Measurements from ENCODE around the gene FADS1.
A peak's percentile ranks its signal among the peaks of the same experiment; 100 is the strongest.

FADS1 gene

DNA sequence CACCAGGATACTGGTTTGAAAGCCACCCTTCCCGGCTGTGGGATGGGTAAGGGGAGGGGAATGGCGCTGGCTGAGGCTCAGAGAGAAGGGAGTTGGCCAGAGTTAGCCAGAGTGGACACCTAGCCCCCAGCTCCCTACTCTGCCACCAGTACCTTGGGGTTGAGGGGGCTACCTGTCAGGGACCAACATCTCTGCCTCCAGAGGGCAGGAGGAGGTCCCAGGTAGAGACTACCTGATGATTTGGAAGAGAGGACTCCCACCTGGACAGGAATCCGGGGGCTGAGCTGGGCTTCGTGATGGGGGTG is 60.7 kb downstream of the FADS1 start:
- no peak for DNase-seq

DNA sequence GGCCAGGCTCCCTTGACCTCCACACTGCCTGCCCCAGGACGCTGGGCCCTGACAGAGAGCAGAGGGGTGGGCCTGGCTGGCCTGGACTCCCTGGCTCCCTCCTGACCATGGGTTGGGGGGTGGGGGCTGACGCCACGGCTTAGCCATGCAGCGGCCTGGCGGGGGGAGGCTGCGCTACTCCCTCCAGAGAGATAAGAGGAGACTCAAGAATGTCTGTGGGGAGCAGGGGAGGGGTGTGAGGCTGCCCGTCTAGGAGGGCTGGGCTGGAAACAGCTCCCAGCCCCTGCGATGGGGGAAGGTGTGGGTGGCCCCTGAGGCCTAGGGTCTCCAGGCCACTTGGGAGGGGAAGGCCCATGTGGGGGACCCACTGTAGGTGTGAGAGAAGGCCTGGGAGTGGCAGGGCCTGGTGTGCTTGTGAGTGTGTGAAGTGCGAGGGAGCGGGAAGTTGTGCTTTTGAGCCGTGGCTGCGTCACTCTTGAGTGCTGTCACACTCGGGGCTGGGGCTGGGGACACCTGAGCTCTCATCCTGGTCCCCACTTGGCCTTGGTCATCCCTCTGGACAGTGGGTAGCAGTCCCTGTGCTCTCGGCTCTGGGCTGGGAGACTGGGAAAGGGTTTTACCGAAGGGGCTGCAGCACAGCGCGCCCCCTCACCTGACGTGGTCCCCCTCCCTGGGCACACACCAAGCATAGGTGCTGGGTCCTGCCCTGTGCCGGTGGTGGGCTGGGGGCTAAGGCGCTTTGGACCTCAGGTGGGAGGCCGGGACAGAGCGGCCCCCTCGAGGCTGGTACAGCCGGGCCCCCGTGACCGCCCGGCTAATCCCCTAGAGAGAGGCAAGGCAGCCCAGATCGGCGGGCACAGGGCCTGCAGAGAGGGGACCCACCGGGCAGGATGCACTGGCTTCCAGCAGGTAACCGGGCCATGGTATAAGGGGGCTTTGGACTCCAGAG is 62.0 kb downstream of the FADS1 start:
- no peak for DNase-seq

DNA sequence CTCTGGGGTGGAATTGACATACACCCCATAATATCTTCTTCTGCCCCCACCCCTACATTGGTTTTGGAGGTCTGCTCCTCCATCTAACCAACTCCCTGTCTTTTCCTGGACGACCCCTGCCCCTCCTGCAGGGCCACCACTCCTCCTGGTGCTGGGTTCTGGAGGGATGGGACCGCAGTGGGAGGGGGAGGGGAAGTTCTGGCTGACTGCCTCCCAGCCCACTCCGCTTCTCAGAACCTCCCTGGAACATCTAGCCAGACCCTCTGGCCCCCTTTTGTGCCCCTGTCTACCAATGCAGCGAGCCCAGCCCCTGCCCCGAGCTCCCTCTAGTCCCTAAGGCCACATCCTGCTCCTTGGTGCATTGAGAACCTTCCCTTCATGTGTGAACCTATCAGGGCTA is 63.1 kb downstream of the FADS1 start:
- DNase-seq, result no peak

DNA sequence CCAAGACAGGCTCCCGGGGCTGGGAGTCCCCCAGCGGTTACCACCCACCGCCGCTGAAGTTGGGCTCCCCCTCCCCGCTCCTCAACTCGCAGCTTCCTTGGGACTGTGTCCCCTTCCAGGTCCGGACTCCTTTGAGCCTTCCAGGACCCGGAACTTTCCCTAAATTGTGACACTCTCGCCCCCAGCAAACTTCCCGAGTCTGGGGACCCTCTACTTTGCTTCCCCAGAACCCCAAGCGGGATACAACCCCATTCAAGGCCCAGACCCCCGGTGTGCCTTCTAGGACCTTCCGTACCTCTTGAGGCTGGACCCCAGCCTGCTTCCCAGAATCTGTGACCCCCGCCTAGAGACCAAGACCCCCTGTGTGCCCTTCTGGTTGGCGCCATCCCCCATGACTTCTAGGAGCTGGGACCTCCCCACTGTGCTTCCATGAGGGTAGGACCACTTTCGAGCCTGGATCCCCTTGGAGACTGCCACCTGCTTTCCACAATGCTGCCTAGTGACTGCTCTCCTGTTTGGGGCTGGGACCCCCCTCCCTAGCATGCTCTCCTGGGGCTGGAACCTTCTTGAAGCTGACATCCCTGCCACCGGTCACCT is 63.8 kb downstream of the FADS1 start:
- no peak for DNase-seq

DNA sequence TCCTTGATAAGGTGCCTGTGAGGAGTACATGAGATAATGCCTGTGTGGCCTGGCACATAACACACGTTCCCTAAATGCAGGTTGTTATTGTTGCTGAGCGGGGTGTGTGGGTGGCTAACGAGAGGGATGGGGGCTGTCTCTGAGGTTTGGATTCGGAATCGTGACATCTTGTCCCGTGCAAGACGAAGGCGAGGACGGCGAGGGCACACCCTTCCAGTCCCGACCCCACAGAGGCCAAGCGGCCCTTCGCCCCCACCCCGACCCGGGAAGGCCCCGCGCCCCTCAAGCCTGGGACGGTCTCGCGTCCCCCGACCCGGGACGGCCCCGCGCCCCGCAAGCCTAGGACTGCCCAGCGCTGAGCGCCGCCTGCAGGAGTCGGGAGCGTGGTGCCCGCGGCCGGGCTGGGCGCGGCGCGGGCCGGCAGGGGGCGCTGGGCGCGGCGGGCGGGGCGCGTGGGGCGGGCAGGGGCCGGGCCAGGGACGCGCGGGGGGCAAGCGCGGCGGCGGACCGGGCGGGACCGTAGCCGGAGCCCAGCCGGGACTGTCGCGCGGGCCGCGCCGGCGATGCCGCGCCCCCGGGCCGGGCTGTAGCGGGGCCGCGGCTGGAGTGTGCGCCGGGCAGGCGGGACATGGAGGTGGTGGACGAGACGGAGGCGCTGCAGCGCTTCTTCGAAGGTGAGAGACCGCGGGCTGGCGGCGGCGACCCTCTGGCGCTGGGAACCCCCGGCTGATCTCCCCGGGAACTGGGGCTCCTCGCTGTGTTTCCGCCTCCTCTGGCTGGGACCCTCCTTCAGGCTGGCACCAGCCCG is 64.5 kb downstream of the FADS1 start, which contains the start of gene MYRF:
MYRF (plus strand) TSS at position 520 of the 808 bp plus-strand sequence; CDS start at position 629, 109 bp downstream.
- DNase-seq, result peak; percentile 62 to 66

DNA sequence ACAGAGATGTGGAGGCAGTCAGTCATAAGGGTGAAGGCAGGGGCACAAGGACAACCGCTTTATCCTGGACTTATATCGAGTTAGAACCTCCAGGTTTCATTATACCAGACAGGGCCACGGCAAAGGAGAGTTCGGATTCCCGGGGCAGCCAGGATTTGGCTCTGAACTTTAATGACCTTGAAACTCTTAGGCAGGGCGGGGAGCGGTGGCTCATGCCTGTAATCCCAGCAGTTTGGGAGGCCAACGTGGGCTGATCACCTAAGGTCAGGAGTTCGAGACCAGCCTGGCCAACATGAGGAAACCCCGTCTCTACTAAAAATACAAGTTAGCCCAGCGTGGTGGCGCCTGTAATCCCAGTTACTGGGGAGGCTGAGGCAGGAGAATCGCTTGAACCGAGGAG is 65.4 kb downstream of the FADS1 start:
- DNase-seq, result no peak

DNA sequence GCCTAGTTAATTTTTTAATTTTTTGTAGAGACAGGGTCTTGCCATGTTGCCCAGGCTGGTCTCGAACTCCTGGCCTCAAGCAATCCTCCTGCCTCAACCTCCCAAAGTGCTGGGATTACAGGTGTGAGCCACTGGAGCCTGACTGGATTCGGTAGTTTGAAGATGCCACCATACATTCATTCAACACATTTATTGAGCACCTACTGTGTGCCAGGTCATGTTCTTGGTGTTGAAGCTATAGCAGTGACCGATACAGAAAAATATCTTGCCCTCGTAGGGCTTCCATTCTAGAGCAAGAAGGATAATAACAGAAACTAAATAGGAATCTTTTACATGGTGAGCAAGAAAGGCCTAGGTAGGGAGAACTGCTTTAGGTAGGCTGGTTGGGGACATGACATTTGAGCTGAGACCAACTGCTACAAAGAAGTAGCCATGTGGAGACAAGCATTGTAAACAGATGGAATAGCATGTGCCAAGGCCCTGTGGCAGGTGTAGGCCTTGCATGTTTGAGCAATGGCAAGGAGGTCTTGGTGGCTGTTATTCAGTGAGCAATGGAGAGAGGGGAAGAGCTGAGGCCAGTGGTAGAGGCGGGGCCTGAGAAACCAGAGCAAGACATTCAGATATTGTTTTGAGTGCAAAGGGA is 66.1 kb downstream of the FADS1 start:
- no peak for DNase-seq
